LNCaP clone FGC (cell line): Measurements from ENCODE around the gene ZNF488.
A peak's percentile ranks its signal among the peaks of the same experiment; 100 is the strongest.

Source experiments
- DNase-seq: peaks from one replicate; pipeline ENCODE4 v3.0.0-alpha.2; 2011; ENCODE audit warnings: low read depth
- H3K4me3 ChIP-seq: 2 replicates; pipeline ENCODE4 v1.5.1; 2011; ENCODE audit warnings: mild to moderate bottlenecking, low read depth, low read length, control low read depth
- CTCF ChIP-seq: IDR thresholded peaks from 2 replicates; pipeline ENCODE4 v1.5.1; 2012; ENCODE audit warnings: mild to moderate bottlenecking; ENCODE audit not compliant: control insufficient read depth, insufficient read depth; ENCODE audit errors: extremely low read depth

The ZNF488 gene

GRCh38 chr10:47366181-47366631 lies 17.9 kb downstream of the ZNF488 start:
- no peak for TF ChIP-seq CTCF
- DNase-seq, result no peak
- H3K4me3 ChIP-seq, result no peak overlapping the region

DNA sequence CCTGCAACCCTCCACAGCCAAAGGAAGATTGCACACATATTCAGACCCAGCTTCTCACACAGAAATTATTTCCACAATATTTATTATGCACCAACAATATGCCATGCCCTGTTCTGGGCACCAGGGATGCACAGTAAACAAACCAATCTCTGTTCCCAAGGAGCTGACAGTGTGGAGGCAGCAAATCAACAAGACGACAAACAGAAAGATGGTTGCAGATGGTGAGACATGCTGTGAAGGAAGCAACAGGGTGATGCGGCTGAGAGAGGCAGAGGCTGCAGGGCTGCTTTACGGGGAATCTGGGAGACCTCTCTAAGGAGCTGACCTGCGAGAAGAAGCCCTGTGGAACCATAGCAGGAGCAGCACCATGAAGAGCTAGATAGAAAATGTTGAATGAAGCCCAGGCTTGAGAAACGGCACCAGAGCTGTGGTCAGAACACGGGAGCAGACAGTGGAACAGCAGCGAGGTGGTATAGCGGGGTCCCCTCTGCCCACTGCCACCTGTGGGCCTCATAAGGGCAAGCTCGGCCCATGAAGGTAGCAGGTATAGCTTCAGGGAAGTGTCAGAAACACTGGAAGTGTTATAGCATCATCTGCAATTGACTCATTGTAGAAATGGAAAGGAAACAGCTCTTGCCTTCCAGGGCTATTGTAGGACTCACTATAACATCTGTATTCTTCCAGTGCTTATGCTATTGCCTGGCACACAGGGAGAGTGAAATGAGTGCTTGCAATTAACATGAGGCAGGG lies 18.5 kb downstream of the ZNF488 start:
- no peak for DNase-seq
- no peak for TF ChIP-seq CTCF
- no peak overlapping the region for H3K4me3 ChIP-seq

DNA sequence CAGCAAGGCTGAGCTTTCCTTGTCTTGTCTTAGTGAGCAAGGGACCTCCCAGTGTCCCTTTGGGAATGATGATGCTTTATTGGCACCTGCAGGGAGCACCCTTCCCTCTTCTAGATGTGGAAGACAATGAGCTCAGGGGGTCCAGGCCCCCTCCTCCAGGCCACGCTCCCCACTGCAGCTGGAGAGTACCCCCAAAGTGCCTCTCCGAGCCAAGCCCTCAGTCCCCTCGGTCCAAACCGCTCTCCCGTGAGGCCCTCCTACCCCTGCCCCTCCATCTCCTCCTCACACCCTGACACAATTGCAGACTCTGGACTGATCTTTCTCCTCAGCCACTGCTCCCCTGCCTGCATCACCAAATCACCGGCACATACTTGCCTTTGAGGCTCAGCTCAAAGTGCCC lies 19.2 kb downstream of the ZNF488 start:
- TF ChIP-seq CTCF, result no peak
- H3K4me3 ChIP-seq, result no peak overlapping the region
- no peak for DNase-seq

GRCh38 chr10:47364366-47364765 lies 19.7 kb downstream of the ZNF488 start:
- DNase-seq, result no peak
- no peak for TF ChIP-seq CTCF

GRCh38 chr10:47363781-47364180 lies 20.3 kb downstream of the ZNF488 start:
- TF ChIP-seq CTCF, result no peak
- no peak for DNase-seq
- H3K4me3 ChIP-seq, result no peak overlapping the region

More at GRCh38 chr10:47364366-47364765, 19.7 kb downstream of the ZNF488 start:
- no peak overlapping the region for H3K4me3 ChIP-seq

DNA sequence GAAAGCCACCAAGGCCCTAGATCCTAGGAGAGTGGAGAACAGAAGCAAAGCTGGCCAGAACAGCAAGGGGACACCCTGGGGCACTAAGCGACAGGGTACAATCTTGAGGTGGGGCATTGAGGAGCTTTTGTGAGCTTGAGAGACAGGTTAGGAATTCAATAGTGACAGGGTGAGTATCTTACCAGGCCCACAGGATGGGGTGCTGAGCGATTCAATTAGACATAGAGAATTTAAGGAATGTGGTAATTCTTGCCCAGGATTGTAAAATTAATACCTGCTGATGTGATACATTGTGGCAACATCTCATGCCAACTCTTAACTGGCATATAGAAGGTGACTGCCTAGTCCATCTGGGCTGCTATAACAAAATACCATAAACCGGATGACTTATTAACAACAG lies 21.9 kb downstream of the ZNF488 start:
- DNase-seq, result no peak
- no peak for TF ChIP-seq CTCF
- no peak overlapping the region for H3K4me3 ChIP-seq

DNA sequence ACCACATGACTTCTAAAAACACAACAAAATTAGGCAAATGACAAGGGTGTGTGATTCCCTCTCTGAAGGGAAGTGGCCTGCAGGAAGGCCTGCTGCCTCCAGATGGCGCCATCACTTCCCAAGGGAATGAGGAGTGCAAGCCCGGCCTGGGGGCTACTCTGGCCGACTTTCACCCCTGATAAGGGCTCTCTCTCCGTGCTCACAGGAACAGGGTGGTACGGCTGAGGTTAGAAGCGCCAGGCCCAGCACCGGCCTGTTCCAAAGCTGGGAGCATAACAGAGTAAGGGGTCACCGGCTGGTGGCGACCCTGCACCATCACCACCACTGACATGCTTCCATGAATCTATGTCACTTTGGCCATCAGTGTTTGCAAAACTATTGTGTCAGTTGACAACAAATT lies 22.8 kb downstream of the ZNF488 start:
- peak; percentile 68 for TF ChIP-seq CTCF
- DNase-seq, result no peak
- no peak overlapping the region for H3K4me3 ChIP-seq
